ENCODE results near the gene PDE6A. TPM values are rescaled to one million over a fixed set of nuclear protein-coding genes. Genes with fewer than 3 reads are reported as not detected.
A peak's percentile ranks its signal among the peaks of the same experiment; 100 is the strongest.

The PDE6A gene
- total RNA-seq, 1 donor from 2014 or later = 0.14 TPM

- DNase-seq (ENCODE audit: low read depth) (no peak), FAIRE-seq (no peak)
- H3K27ac ChIP-seq (ENCODE audit: low read depth, low read length) = no peak overlapping the region
- no peak overlapping the region for H3K4me2 ChIP-seq (ENCODE audit: low read length)
- TF ChIP-seq CTCF (IDR thresholded peaks at IDR 0.05; ENCODE audit: insufficient read depth, low read depth, low read length) (no peak), EZH2 (IDR thresholded peaks at IDR 0.05; ENCODE audit: insufficient read depth, low read length) (no peak)
- no peaks in the 10 kb centered on the region for H3K9me3 ChIP-seq (ENCODE audit: insufficient read depth, low read depth, low read length)
- no peak overlapping the region for H2AFZ ChIP-seq (ENCODE audit: low read depth, low read length)
- Mint-ChIP-seq H3K4me1 (ENCODE audit: low read depth, unreplicated experiment) (peaks cover 10% of the 10 kb centered on the region), H3K27me3 (ENCODE audit: low read depth, unreplicated experiment) (no peaks in the 10 kb centered on the region), H3K27ac (ENCODE audit: unreplicated experiment) (no peak overlapping the region), H3K4me3 (ENCODE audit: unreplicated experiment) (no peak overlapping the region), H3K9me3 (ENCODE audit: unreplicated experiment) (no peaks in the 10 kb centered on the region), H3K36me3 (ENCODE audit: low read depth, unreplicated experiment) (no peaks in the 10 kb centered on the region)
- H3K4me1 ChIP-seq (ENCODE audit: insufficient read depth, low read length) = peaks cover 14% of the 10 kb centered on the region
- H3K27me3 ChIP-seq (ENCODE audit: insufficient read depth, low read length) = no peaks in the 10 kb centered on the region
- no peaks in the 10 kb centered on the region for H4K20me1 ChIP-seq (ENCODE audit: insufficient read depth, low read length)
- no peak overlapping the region for H3K4me3 ChIP-seq (ENCODE audit: insufficient read depth, low read depth, low read length)
- no peak overlapping the region for H3K9ac ChIP-seq (ENCODE audit: low read length)
- H3K36me3 ChIP-seq (ENCODE audit: insufficient read depth, low read length) = no peaks in the 10 kb centered on the region
- no peaks in the 10 kb centered on the region for H3K79me2 ChIP-seq (ENCODE audit: insufficient read depth, low read length)
These were observed 23.0 kb downstream of the PDE6A start for GRCh38 chr5:149921597-149921996.

DNA sequence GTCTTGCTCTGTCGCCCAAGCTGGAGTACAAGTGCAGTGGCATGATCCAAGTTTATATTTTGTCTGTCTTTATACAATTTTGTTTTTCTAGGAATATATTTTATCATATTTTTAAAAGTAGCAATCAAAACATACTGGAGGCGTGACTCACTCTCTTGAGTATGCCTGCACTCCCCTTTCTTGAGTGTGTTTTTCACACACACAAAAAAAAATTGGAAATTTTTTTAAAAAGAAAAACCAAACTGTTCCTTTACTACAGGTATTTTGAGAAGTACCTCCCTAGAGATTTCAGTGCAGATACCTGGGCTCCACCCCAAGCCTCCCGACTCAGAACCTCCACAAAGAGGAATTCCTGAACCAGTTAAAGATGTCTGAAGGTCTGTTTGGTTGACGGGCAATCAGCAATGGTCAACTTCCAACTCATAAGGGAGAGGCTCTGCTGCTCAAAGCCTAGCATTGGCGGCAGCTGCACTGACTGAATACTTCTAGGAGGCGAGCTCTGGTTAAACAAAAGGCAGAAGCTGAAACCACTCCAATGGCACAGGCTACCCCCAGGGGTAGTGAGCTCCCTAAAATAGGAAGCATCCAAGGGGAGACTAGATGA is 27.4 kb downstream of the PDE6A start:
- no peak for DNase-seq (ENCODE audit: low read depth)

More for the DNA sequence above, 27.4 kb downstream of the PDE6A start:
- H2AFZ ChIP-seq (ENCODE audit: low read depth, low read length) = no peak overlapping the region
- H3K27ac ChIP-seq (ENCODE audit: low read depth, low read length) = peak overlapping the region; percentile 28
- no peak overlapping the region for H3K4me3 Mint-ChIP-seq (ENCODE audit: unreplicated experiment)
- H3K36me3 ChIP-seq (ENCODE audit: insufficient read depth, low read length) = no peaks in the 10 kb centered on the region
- peaks cover 30% of the 10 kb centered on the region for H3K4me1 ChIP-seq (ENCODE audit: insufficient read depth, low read length)
- no peaks in the 10 kb centered on the region for H4K20me1 ChIP-seq (ENCODE audit: insufficient read depth, low read length)
- H3K27me3 Mint-ChIP-seq (ENCODE audit: low read depth, unreplicated experiment) = no peaks in the 10 kb centered on the region
- H3K27me3 ChIP-seq (ENCODE audit: insufficient read depth, low read length) = no peaks in the 10 kb centered on the region
- peaks cover 32% of the 10 kb centered on the region for H3K4me1 Mint-ChIP-seq (ENCODE audit: low read depth, unreplicated experiment)
- no peak overlapping the region for H3K4me3 ChIP-seq (ENCODE audit: insufficient read depth, low read depth, low read length)
- H3K9ac ChIP-seq (ENCODE audit: low read length) = no peak overlapping the region
- peak overlapping the region; percentile 76 for H3K27ac Mint-ChIP-seq (ENCODE audit: unreplicated experiment)
- no peak for FAIRE-seq
- H3K36me3 Mint-ChIP-seq (ENCODE audit: low read depth, unreplicated experiment) = no peaks in the 10 kb centered on the region
- TF ChIP-seq EZH2 (IDR thresholded peaks at IDR 0.05; ENCODE audit: insufficient read depth, low read length) = no peak
- no peak for TF ChIP-seq CTCF (IDR thresholded peaks at IDR 0.05; ENCODE audit: insufficient read depth, low read depth, low read length)
- no peaks in the 10 kb centered on the region for H3K9me3 ChIP-seq (ENCODE audit: insufficient read depth, low read depth, low read length)
- H3K79me2 ChIP-seq (ENCODE audit: insufficient read depth, low read length) = no peaks in the 10 kb centered on the region
- H3K9me3 Mint-ChIP-seq (ENCODE audit: unreplicated experiment) = no peaks in the 10 kb centered on the region
- peak overlapping the region; percentile 57 for H3K4me2 ChIP-seq (ENCODE audit: low read length)
